Activated CD4-positive, alpha-beta T cell treated with anti-CD3 and anti-CD28 coated beads for 4 hours (primary cell): ENCODE data around the gene LTC4S.

Source experiments
- DNase-seq, 2 donors: peaks; one replicate each; pipeline ENCODE4 v3.0.0-alpha.2; 2020

LTC4S gene

DNA sequence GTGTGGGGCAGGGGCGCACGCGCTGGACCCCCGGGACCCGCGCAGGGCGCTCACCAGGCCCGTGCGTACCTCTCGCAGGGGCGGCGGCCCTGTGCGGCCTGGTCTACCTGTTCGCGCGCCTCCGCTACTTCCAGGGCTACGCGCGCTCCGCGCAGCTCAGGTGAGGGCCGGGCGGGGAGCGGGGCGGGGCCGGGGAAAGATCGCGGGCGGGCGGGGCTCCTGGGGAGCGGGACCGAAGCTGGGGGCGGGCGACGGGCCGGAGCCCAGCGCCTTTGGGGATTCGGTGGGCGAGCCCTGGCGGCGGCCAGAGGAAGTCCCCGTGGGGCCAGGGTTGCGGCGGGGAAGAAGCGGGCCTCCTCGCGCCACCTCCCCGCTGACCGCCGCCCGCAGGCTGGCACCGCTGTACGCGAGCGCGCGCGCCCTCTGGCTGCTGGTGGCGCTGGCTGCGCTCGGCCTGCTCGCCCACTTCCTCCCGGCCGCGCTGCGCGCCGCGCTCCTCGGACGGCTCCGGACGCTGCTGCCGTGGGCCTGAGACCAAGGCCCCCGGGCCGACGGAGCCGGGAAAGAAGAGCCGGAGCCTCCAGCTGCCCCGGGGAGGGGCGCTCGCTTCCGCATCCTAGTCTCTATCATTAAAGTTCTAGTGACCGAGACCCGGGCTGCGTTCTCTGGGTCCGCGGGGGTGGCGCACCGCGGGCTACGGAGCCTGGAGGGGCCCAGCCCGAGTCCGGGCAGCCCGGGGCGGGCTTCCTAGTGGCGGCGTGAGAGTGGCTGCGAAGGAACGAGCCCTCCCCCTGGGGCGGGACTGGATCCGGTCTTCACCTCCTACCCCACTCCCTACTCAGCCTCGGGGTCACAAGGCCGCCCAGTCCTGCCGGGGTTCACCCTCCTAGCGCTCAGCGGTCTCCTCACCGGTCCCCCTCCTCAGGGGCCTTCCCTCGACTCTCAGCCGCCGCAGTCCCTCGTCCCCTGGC, 2.4 kb downstream of the LTC4S start:
- DNase-seq = peak; percentile 66 to 68

DNA sequence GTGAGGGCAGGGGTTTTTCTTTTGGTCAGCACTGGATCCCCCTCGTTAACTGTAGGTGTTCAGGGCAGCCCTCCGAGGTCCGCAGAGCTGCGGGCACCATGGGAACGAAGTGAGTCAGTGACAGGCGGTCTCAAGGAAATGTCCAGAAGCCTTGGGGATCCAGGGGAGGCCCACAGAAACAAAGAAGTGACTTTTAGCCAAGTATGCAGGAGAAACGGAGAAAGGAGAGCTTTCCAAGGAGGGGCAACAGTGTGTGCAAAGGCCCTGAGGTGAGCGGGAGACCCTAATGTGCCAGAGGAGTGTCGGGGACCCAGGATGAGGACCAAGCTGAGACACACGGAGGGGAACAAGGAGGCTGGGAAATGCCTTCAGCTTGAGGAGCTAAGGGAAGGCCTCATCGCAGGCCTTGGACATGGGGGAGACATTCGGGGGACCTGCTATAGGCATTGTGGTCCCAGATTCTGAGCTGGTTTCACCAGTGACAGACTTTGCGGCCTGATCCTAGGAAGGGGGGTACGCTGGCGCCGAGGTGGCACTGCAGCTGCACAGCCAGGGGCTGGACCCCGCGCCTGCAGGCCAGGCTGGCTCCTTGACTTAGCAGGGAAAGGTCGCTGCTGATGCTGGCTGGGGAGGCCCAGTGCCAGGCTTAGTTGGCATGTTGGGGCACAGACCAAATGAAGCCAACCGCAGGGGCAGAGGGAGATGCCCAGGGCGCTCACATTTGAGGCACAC, 3.3 kb downstream of the LTC4S start:
- DNase-seq = no peak

GRCh38 chr5:179797741-179798140, 4.0 kb downstream of the LTC4S start:
- DNase-seq = no peak

GRCh38 chr5:179798144-179798770, 4.5 kb downstream of the LTC4S start:
- no peak for DNase-seq

- DNase-seq = no peak
These were observed 5.2 kb downstream of the LTC4S start for GRCh38 chr5:179798771-179799643.

GRCh38 chr5:179799644-179799973, 5.8 kb downstream of the LTC4S start:
- no peak for DNase-seq

DNA sequence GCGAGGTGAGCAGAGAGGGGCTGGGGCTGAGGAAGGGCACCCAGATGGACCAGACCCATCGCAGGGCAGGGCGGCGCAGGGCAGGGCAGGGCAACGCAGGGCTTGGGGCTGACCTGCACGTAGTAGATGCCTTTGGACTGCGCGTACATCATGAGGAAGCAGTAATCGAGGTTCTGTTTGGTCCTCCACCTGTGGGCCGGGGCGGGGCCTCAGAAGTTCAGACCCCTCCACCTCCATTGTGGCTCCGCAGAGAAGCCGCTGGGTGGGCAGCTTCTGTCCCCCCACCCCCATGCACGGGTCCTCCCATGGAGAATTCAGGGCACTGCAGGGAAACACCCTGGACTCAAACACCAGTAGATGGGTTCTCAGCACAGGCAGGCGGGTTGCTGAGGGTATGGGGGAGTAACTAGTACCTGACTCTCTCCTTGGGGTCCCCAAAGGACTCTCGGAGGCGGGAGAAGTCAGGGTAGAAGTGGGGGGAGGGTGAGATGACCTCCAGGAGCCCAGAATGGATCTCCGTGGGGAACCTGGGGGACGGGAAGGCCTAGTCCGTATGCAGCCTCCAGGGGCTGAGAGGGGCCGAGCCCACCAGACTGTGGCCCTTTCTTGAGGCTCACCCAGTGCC, 6.4 kb downstream of the LTC4S start:
- DNase-seq = no peak

DNA sequence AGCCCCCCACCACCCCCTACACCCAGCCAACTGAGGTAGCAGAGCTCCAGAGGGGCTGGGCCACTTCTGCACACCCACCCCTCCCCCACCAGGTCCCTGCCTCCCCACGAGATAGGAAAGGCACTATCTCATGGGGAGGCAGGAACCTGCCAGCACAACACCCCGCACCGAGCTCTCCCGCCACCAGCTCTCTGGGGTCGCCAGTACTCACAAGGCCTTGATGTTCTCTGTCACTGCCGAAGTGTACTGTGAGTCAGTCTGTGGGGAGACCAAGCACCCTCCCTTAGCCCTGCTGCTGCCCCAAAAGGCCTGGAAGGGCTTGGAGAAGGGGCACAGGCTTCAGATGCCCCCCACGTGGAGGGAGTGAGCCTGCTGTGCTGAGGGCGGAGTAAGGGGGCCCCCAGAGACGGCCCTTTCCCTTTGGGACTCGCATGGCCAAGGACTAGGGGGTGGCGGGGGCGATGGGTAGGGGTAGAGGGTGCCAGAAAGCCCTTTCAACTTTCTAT, 7.0 kb downstream of the LTC4S start:
- no peak for DNase-seq

- DNase-seq = peak; percentile 79 to 88
These were observed 7.8 kb downstream of the LTC4S start for GRCh38 chr5:179801304-179802206.

DNA sequence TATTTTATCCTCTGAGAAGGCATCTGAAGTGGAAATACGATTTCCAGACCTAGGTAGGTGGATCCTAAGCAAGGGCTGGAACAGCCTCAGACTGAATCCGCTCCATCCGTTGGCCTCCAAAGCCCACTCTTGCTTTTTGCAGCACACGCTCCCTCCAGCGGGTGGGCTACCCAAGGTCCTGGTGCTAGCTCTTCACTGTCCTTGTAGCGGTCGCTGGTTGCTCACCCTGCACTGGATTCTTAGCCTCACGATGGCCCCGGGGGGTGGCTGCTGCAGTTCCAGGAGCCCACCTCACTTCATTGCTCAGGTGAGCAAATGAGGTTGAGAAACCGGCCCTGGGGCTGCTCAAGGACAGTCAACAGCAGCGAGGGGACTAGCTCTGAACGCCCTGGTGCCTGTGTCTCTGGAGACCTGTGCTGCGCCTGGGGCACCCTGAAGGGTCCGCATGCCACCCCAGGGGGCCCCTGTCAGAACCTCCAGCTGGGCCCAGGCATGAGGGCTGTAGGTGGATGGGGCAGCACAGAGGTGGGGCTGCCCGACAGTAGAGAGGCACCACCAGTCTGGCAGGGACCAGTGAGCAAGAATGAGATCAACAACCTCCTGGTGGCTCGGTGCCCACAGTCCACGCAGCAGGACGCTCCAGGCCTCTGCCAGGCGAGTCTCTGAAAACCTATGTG, 8.6 kb downstream of the LTC4S start:
- no peak for DNase-seq

DNA sequence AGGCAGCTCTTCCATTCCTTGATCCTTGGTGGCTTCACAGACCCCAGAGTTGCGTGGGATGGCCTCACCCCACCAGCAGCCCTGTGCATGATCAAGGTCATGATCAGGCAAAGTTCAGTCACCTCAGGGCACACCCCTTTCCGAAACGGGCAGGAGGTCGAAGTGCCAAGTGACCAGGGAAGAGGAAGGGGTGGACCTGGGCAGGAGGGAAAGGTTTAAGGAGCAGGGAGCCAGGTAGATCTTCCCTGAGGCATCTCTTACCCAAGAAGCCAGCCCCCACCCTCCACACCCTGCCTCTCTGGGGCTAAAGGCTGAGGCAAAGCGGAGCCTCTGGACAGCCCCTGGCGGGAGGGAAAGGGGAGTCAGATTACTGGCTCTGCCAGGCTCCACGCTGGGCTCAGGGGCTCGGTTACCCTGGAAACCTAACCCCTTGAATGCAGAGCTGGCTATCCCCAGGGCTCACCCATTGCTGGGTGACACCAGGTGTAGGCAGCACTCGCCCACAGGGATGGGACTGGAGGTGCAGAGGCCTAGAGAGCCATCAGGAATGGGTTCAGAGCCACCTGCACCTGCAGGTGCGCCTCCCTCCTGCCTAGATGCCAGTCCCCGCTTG, 9.3 kb downstream of the LTC4S start:
- no peak for DNase-seq

GRCh38 chr5:179803651-179804554, 10.1 kb downstream of the LTC4S start:
- peak in 1 of 2 donors; percentile 42 for DNase-seq

DNA sequence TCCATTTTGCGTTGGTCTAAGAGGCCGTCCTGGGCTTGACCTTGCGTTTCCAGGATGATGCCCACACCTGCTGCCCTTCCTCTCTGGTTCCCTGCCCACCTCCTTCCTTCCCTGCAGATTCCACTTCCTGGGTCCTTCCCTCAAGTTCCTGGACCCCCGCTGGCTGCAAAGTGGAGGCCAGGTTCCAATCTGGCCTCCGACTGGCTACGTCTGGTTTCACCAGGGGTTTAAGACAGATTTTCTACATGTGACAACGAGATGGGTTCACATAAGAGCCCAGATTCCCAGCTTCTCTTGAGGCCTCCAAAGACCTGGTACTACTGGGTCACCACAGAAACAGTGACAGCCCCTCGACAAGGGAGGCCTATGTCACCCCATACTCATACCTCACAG, 10.8 kb downstream of the LTC4S start:
- DNase-seq = no peak

- DNase-seq = no peak
These were observed 11.3 kb downstream of the LTC4S start for GRCh38 chr5:179805070-179805528.

GRCh38 chr5:179805529-179806249, 11.9 kb downstream of the LTC4S start:
- DNase-seq = no peak

DNA sequence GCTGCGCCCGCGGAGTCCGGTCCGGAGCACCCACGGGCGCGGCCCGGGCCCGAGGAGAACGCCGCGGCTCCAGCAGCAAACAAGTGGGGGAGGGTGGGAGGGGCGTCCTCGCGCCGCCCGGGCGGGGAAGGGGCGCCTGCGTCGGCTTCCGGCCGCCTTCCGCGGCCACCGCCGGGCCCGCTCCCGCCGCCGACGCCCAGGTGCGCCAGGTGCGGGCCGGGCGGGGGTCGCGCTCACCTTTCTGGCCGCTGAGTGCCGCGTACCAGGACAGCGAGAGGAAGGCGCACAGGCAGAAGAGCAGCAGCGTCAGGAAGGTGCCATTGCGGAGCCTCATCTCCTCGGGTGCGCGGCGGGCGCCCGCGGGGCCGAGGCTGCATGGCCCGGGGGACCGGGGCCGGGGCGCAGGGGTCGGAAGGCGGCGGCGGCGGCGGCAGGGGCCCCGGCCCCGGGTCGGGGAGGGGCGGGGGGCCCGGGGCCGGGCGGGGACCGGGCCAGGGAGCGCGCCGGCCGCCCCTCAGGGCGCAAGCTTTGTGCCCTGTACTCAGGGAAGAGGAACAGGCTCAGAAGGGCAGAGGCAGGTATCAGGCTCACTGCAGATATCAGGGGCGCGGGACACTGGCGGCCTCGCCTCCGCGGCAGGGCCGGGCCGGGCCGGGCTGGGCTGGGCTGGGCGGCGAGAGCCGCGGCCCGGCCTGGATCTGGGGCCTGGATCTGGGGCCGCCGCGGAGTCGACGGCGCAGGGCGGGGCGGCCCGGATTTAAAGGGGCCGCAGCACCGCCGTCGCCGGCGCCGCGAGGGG, 12.7 kb downstream of the LTC4S start, which contains the start of gene MGAT4B:
MGAT4B (minus strand) TSS at position 617 of the 799 bp plus-strand sequence; CDS start at position 334, 283 bp downstream.
- peak in 1 of 2 donors; percentile 51 for DNase-seq
